HG03039 (cell line): Measurements from ENCODE around the gene MDP1.
"Not testable (repeated sequence)": the region's sequence is repeated elsewhere in the genome, so short reads cannot be mapped to it uniquely, and the experiment has no call there.

Source experiments
- ATAC-seq: cut with Tn5 transposase; IDR thresholded peaks from one replicate; pipeline ENCODE4 v1.9.1; 2021; ENCODE audit warnings: mild to moderate bottlenecking, moderate library complexity; ENCODE audit not compliant: unreplicated experiment

Gene MDP1

GRCh38 chr14:24251880-24252288 lies 36.0 kb upstream of the MDP1 start:
- ATAC-seq = no peak

- no peak for ATAC-seq
These were observed 34.5 kb upstream of the MDP1 start for GRCh38 chr14:24250354-24250753.

- ATAC-seq = no peak
These were observed 33.6 kb upstream of the MDP1 start for GRCh38 chr14:24249230-24250021.

- ATAC-seq = no peak
These were observed 31.6 kb upstream of the MDP1 start for GRCh38 chr14:24247422-24247821.

- no peak for ATAC-seq
These were observed 30.9 kb upstream of the MDP1 start for GRCh38 chr14:24246765-24247212.

- not testable (repeated sequence) for ATAC-seq
These were observed 29.5 kb upstream of the MDP1 start for GRCh38 chr14:24245350-24245749.

GRCh38 chr14:24243336-24243836 lies 27.5 kb upstream of the MDP1 start:
- no peak for ATAC-seq

GRCh38 chr14:24241829-24242443 lies 26.1 kb upstream of the MDP1 start:
- peak; percentile 82 for ATAC-seq

- no peak for ATAC-seq
These were observed 24.4 kb upstream of the MDP1 start for GRCh38 chr14:24240110-24240918.

GRCh38 chr14:24238527-24239037 lies 22.7 kb upstream of the MDP1 start:
- ATAC-seq = no peak

GRCh38 chr14:24238123-24238522 lies 22.3 kb upstream of the MDP1 start:
- ATAC-seq = no peak

- ATAC-seq = no peak
These were observed 21.6 kb upstream of the MDP1 start for GRCh38 chr14:24237463-24237955.

- ATAC-seq = no peak
These were observed 21.0 kb upstream of the MDP1 start for GRCh38 chr14:24236689-24237462.

GRCh38 chr14:24235804-24236688 lies 20.2 kb upstream of the MDP1 start:
- ATAC-seq = no peak

- ATAC-seq = no peak
These were observed 18.5 kb upstream of the MDP1 start for GRCh38 chr14:24234095-24235005.

- ATAC-seq = no peak
These were observed 17.6 kb upstream of the MDP1 start for GRCh38 chr14:24233538-24233866.

- peak; percentile 37 for ATAC-seq
These were observed 17.0 kb upstream of the MDP1 start, which contains the start of gene GMPR2 for GRCh38 chr14:24232645-24233537. Gene GMPR2, plus strand, starts transcription at chr14:24232929. Its CDS starts 325 bp downstream, at chr14:24233254.
